Stimulated activated CD4-positive, alpha-beta T cell treated with anti-CD3 and anti-CD28 coated beads, Interleukin-1b, Interleukin-23, amount 100 ng/mL, for 1 hour (primary cell): ENCODE data around the gene GRHL3.

Experiments used
- DNase-seq, 2 donors: peaks; one replicate each; pipeline ENCODE4 v3.0.0-alpha.2; 2020; ENCODE audit warnings: low read depth in 2 of 2

Gene GRHL3

GRCh38 chr1:24317956-24318614 is 1.1 kb upstream of the GRHL3 start:
- DNase-seq: no peak

DNA sequence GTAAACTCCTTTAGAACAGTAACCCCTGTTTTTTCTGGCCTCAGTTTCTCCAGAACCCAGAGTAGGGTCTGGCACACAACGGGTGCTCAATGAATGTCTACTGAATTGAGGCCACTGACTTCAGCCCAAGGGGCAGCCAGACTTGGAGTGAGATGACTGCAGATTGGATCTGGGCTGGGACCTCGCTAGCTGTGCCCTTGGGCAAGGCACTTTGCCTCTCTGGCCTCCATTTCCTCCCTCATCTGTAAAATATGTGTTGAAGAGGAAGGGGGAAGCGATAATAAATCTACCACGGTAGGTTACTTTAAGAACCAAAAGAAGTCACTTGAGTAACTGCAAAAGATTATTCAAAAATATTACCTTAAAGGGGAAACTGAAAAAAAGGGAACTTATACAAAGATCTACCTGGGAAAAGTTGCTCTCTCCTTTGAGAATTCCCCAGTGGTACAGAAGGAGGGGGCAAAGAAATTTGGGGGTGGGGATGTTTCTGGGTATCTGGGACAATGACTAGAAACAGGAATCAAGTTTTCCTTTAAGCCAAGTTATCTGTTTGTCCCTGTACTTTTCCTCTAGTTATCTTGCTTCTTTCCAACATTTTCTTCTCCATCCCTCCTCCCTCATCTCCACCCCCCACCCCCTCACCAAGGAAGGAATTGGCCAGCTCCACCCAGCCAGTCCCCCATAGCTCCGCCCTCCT is 394 bp upstream of the GRHL3 start:
- no peak for DNase-seq

DNA sequence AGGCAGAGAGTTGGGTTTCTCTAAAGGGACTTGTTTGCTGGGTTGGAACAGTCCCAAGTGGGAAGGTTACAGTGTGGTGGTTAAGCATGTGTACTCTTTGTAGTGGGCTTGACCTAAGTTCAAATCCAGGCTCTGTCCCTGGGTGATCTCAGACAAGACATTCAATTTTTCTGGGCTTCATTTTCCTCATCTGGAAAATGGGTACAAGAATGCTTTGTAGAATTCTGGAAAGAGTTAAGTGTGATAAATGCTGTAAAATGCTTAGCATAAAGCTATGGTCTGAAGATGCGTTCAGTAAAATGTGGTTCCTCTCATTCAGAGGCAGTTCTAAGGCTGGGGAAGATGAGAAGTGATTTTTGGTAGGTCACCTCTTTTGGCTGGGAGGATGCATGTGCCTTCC is 805 bp downstream of the GRHL3 start:
- DNase-seq: no peak

DNA sequence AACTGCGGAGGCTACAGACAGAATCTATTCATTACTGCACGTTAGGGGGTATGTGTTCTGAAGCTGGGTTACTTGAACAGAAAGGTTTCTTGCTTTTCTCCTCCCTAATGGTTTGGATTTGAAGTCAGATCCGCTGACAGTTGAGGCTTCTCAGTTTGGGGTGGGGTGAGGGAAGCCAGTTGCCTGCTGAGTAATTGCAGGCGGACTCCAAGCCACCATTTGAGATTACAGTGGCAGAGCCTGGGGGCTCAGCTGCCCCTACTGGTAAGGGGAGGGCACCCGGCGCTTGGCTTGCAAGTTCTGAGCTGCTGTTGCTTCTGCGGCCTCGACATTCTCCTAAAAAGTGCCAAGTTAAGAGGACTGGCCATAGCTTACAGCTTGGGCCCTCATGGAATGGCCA is 2.0 kb downstream of the GRHL3 start:
- no peak for DNase-seq

DNA sequence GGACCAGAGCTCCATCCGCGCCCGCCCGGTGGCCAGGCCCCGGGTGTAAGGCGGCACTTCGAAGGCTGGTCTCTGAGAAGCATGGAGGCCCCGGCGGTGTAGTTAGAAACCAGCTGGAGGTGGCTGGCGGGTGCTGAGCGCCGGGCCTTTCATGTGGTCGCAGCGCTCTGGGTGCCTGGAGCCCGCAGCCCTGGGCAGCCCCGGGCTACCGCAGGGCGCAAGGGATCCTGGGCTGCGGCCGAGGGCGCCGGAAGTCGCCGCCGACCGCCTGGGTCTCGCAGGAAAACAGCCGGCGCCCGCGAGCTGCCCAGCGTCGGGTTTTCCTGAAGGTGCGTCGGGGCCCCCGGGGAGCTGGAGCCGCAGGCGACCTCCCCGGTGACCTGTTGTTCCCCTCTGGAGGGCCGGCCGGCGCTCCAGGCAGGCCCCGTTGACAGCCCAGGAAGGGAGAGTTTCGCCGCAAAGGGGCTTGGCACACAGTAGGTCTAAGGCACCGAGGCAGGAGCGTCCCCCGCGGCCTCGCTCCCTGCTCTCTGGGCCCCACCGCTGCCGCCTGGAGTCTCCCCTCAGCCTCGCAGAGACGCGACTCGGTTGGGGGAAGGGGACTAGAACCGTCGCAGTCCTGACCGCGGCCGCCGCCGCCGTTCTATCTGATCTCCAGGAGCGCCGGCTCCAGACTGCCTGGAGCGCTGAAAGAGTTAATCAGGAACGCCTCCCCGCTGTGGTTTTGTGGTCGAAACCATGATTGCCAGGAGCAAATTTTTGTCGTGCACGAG is 2.7 kb downstream of the GRHL3 start:
- peak in 1 of 2 donors; percentile 22 for DNase-seq

DNA sequence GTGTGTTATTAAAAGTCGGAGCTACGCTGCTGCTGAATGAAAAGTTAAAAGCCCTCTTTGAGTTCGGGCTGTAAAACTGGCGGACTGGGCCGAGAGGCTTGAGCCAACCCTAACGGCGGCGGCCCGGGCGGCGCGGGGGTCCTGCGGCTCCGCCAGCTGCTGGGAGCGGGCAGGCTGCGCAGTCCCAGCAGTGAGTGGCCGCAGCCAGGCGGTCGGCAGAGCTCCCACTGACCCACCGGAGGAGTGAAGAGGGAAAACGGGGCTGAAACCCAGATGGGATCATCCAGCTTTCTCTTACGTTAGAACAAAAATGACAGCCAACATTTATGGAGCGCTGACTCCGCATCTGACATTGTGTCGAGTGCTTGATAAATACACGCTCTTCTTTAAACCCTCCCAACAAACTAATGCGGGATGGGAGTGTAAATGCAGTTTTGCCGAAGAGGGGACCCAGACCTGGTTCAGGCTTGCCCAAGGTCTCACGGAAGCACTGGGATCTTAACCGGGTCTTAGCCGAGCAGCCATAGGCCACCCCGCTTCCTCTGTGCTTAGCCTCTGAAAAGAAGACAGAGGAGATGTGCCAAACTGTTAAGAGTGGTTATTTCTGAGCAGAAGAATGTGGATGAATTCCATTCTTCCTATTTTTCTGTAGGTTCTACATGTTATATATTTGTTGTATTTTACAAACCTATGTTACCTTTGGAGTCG is 3.5 kb downstream of the GRHL3 start:
- DNase-seq: no peak

DNA sequence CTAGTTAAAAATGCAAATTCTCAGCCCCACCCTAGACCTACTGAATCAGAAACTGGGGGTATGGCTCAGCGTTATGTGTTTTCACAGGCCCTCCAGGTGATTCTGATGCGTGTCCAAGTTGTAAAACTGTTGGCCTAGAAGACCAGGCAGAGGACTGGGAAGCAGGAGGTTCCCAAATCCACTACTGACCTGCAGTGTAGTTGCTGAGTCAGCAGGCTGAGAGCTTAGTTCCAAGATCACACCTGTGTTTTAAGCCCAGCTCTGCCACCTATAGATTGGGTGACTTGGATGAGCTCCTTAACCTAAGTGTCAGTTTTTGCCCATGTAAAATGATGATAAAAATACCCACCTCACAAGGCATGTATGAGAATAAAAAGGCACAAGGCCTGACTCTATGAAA is 4.1 kb downstream of the GRHL3 start:
- no peak for DNase-seq

DNA sequence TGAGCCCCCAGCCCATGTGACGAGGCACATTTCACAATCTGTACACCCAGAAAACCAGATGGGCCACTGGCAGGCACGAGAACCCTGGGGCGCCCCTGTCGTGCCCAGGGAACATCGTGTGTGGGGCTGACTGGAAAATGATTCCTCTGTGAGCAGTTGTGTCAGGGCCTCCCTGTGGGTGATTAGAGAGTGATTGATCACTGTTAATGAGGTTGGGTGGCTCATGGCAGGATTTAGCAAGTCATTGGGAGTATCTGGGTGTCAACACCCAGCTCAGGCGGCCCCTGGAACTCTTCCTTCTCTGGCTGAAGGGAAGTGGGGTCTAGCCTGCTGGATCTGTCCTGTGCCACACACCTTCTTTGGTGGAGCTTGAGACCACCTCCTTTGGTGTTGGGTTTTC is 5.7 kb downstream of the GRHL3 start:
- DNase-seq: no peak

- DNase-seq: no peak
These were observed 6.7 kb downstream of the GRHL3 start for GRCh38 chr1:24325587-24326449.

DNA sequence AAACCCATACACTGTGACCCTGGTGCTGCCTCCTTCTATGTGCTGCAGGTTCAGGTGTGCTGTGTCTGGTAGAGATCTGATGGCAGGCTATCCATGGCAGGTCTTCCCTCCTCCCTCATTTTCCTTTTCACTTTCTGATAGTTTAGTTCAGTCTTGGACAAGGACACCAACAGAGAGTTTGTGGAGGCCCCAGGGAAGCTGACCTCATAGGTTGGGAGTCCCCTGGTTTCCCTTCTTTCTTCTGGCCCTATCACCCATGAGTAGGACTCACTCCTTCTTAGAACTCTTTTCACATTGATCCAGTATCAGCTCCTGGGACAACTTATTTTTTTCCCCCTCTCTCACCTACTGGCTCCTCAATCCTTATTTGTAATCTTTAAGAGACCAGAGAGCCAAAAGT is 8.3 kb downstream of the GRHL3 start:
- DNase-seq: no peak

GRCh38 chr1:24327891-24328290 is 8.7 kb downstream of the GRHL3 start:
- DNase-seq: no peak

GRCh38 chr1:24329331-24329730 is 10.2 kb downstream of the GRHL3 start:
- DNase-seq: no peak

GRCh38 chr1:24329797-24330543 is 10.8 kb downstream of the GRHL3 start:
- DNase-seq: no peak

- no peak for DNase-seq
These were observed 13.0 kb downstream of the GRHL3 start for GRCh38 chr1:24331961-24332673.

- no peak for DNase-seq
These were observed 16.9 kb downstream of the GRHL3 start for GRCh38 chr1:24336075-24336474.

DNA sequence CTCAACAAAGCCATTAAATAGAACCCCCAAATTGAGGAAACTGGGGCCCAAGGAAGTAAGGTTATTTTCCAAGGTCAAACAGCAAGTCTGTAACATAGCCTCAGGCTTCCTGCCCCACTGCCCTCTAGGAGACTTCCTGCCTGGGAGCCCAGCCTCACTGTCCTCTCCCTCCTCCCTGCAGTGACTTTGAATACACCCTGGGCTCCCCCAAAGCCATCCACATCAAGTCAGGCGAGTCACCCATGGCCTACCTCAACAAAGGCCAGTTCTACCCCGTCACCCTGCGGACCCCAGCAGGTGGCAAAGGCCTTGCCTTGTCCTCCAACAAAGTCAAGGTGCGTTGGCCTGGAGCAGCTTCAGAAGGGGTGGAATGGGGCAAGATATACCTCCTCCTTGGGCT is 18.3 kb downstream of the GRHL3 start:
- DNase-seq: no peak

GRCh38 chr1:24338447-24338846 is 19.3 kb downstream of the GRHL3 start:
- no peak for DNase-seq

DNA sequence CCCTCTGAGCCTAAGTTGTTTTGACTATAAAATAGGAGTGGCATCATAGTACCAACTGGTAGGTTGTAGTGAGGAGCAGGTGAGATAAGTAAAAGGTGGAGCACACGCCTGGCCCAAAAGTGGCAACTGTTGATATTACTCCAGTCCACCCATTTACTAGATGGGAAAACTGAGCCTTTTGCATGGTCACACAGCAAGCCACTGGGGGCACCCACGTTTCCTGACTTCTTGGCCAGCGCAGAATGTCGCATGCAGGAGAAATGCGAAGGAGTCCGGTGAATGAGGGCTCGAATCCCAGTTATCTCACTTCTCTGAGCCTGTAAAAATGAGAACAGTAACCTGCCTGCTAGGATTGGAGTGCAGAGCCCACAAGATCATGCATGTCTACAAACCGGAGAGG is 20.8 kb downstream of the GRHL3 start:
- no peak for DNase-seq

- no peak for DNase-seq
These were observed 21.6 kb downstream of the GRHL3 start for GRCh38 chr1:24340770-24341169.

DNA sequence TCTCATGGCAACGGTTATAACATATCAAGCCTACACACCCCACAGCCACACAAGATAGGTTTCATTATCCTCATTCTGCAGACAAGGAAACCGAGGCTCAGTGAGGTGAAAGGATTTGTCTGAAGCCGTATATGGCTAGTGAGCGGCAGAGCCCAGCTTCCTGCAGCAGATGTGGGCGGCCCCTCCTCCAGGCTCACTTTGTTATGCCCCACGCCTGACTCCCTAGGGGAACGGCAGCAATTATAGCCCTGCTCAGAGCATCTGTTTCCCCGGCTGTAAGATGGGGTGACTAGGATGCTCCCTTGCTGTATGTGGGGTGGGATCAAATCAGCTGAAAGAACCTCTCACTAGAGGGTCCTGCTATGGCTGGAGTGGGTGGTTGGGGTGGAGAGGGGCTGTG is 22.1 kb downstream of the GRHL3 start:
- no peak for DNase-seq
